Fibroblast of villous mesenchyme (primary cell): ENCODE results near the gene NDUFB2. TPM values are rescaled to one million over a fixed set of nuclear protein-coding genes. Genes with fewer than 3 reads are reported as not detected.

Experiments used
- DNase-seq: peaks from one replicate; pipeline ENCODE4 v3.0.0-alpha.2; 2010; ENCODE audit warnings: low read depth
- H3K4me3 ChIP-seq: 2 replicates; pipeline ENCODE4 v1.5.1; 2011; ENCODE audit warnings: low read depth, mild to moderate bottlenecking, low read length
- CTCF ChIP-seq: IDR thresholded peaks from 2 replicates; pipeline ENCODE4 v1.5.1; 2012; ENCODE audit warnings: low read depth, mild to moderate bottlenecking, low read length; ENCODE audit not compliant: insufficient read depth
- total RNA-seq: library from RNA; depleted of rRNA; stranded (reverse); fragments of >200 nt; gene quantifications from 2 replicates; pipeline ENCODE4 v1.2.3, GENCODE V29; 2012

The NDUFB2 gene
- total RNA-seq, 1 donor = 91.1 TPM

GRCh38 chr7:140694592-140694991 lies 1.9 kb upstream of the NDUFB2 start:
- TF ChIP-seq CTCF = no peak
- no peak for DNase-seq
- no peak overlapping the region for H3K4me3 ChIP-seq

- no peak for TF ChIP-seq CTCF
- no peak overlapping the region for H3K4me3 ChIP-seq
- DNase-seq = no peak
These were observed 1.1 kb upstream of the NDUFB2 start for GRCh38 chr7:140695381-140695780.

GRCh38 chr7:140696024-140696679 lies 356 bp upstream of the NDUFB2 start:
- TF ChIP-seq CTCF = no peak
- H3K4me3 ChIP-seq = peak overlapping the region; percentile 94
- peak; percentile 94 for DNase-seq

GRCh38 chr7:140697447-140698143 lies 1.1 kb downstream of the NDUFB2 start:
- TF ChIP-seq CTCF = no peak
- no peak for DNase-seq

GRCh38 chr7:140698477-140698876 lies 2.0 kb downstream of the NDUFB2 start:
- no peak overlapping the region for H3K4me3 ChIP-seq
- TF ChIP-seq CTCF = no peak

More at GRCh38 chr7:140697447-140698143, 1.1 kb downstream of the NDUFB2 start:
- peak overlapping the region; percentile 94 for H3K4me3 ChIP-seq

GRCh38 chr7:140702774-140703173 lies 6.3 kb downstream of the NDUFB2 start:
- H3K4me3 ChIP-seq = no peak overlapping the region
- DNase-seq = no peak
- TF ChIP-seq CTCF = no peak

More at GRCh38 chr7:140698477-140698876, 2.0 kb downstream of the NDUFB2 start:
- DNase-seq = no peak

- no peak overlapping the region for H3K4me3 ChIP-seq
- no peak for TF ChIP-seq CTCF
- DNase-seq = no peak
These were observed 7.7 kb downstream of the NDUFB2 start for GRCh38 chr7:140704205-140704604.
